Measurements from ENCODE around the gene GNAS-AS1. TPM values are rescaled to one million over a fixed set of nuclear protein-coding genes. Genes with fewer than 3 reads are reported as not detected.

GNAS-AS1 gene
- polyA plus RNA-seq, 1 donor from 2014 or later, result not detected

Other genes with a start within 250 kb of the GNAS-AS1 start
- 18.7 TPM for gene STX16, start 199.6 kb downstream of the GNAS-AS1 start, polyA plus RNA-seq
- gene NPEPL1, start 158.1 kb downstream of the GNAS-AS1 start, polyA plus RNA-seq, result 6.9 TPM
- 203 TPM for gene GNAS, start 1.8 kb upstream of the GNAS-AS1 start, polyA plus RNA-seq
- 79.6 TPM for gene NELFCD, start 130.4 kb upstream of the GNAS-AS1 start, polyA plus RNA-seq
- gene CTSZ, start 156.4 kb upstream of the GNAS-AS1 start, polyA plus RNA-seq, result 34.7 TPM
- 7.8 TPM for gene TUBB1, start 168.5 kb upstream of the GNAS-AS1 start, polyA plus RNA-seq
- 103 TPM for gene ATP5F1E, start 181.4 kb upstream of the GNAS-AS1 start, polyA plus RNA-seq
- 36.5 TPM for gene PRELID3B, start 191.9 kb upstream of the GNAS-AS1 start, polyA plus RNA-seq

All from IgD-negative memory B cell (primary cell).